ENCODE results near the gene CNOT6L.
"Not testable (repeated sequence)": the region's sequence is repeated elsewhere in the genome, so short reads cannot be mapped to it uniquely, and the experiment has no call there.

Gene CNOT6L

DNA sequence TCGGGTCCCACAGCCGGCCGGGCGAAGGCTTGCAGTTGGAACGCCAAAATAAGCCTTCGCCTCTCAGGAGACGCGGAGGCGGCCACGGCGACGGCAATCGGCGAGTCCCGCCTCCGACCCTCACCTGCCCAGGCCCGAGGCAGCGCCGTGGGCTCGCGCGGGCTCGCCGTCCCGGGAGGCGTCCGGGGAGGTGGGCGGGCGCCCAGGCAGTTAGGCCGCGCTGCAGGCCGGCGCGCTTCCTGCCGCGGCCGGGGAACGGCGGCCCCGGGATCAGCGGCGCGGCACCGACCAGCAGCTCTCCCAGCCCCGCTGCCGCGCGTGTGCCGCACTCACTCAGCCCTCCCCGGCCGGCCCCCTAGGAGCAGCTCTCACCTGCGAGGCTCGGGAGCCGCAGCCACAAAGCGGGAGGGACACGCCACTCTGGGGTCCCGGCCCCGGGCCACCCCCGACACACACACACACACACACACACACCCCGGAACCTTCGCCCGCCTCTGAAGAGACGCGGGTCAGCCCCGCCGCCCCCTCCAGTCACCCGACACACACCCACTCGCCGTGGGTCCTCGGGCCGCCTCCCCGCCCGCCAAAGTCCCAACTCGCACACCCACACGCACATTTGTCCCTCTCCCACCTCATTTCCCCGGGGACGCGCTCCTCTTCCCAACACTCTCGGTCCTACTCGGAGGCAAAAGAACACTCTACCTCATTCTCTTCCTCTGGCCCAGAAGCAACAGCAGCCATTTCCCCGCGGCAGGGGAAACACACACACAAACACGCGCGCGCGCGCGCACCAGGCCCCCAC is at the start of gene CNOT6L:
Gene CNOT6L, minus strand, starts transcription at position 767 of the 802 bp plus-strand sequence. Its CDS starts 60 bp downstream, at position 707.
- peak; percentile 72 for DNase-seq (ENCODE audit: low spot score)

DNA sequence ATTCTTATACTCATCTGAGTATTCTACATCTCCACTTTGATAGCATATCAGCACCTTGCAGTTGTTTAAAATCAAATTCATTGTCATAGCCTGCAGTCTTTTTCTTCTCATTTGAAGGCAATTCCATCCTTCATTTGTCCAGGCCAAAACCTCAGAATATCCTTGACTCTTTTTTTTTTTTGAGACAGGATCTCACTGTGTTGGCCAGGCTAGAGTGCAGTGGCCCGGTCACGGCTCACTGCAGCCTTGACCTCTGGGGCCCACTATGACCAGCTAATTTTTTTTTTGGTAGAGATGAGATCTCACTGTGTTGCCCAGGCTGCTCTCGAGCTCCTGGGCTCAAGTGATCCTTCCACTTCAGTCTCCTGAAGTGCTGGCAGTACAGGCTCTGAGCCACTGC is 46.1 kb upstream of the CNOT6L start:
- DNase-seq (ENCODE audit: low spot score), result no peak

DNA sequence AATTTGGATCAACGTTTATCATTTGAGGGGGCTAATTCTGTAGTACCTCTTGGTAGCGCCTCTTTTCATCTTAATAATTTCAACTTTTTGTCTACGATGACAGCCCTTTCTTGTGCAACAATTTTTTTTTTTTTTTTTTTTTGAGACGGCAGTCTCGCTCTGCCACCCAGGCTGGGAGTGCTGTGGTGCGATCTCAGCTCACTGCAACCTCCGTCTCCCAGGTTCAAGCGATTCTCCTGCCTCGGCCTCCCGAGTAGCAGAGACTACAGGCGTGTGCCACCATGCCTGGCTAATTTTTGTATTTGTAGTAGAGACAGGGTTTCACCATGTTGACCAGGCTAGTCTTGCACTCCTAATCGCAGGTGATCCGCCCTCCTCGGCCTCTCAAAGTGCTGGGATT is 44.2 kb upstream of the CNOT6L start:
- not testable (repeated sequence) for DNase-seq (ENCODE audit: low spot score)

DNA sequence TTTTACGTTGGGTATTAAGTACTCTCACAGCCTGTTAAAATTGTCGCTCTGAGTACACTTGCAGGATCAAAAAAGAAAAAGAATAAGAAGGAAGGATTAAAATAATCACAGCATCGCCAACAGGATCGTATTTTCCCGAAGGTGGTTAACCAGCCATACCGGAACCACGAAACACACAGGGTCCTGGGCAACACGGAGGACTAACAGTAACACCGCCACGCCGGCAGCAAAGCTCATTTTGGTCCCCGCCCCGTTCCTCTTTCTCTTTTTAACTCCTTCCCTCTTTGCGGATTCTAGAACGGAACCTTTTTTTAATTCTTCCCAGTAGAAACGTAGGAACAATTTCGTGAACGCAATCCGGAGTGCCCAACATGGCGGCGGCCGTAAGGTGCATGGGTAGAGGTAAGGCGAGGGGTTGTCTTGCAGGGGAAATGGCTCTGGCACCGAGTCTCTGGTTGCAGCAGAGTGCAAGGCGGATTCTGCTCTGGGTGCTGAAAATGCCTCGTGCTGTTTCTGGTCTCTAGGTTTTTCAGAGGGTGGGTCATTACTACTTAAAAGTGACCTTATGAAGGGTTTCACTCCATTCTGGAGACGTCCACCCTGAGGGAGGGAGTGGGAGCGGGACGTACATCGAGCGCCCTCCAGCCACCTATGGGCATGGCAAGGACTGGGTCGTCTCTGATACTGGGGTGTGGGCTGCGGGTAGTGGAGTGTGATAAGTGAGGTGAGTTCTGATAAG is 43.5 kb upstream of the CNOT6L start, which contains the start of gene MRPL1:
Gene MRPL1, plus strand, starts transcription at position 353 of the 739 bp plus-strand sequence. Its CDS starts 19 bp downstream, at position 372.
- DNase-seq (ENCODE audit: low spot score), result peak; percentile 86

DNA sequence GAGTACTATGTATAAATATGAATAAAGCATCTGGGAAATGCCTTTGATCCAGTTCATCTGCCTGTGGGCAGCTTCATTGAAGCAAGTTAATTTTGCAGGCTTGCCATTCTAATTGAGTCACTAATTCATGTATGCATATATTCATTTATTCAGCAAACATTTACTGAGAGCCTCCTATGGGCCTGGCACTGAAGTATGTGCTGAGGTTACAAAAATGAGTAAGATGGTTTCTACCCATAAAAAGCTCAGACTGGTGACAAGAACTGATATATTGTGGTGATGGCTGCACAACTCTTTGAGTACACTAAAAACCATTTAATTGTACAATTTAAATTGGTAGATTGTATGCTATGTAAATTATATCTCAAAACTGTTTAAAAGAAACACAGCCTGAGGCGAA is 42.3 kb upstream of the CNOT6L start:
- no peak for DNase-seq (ENCODE audit: low spot score)

DNA sequence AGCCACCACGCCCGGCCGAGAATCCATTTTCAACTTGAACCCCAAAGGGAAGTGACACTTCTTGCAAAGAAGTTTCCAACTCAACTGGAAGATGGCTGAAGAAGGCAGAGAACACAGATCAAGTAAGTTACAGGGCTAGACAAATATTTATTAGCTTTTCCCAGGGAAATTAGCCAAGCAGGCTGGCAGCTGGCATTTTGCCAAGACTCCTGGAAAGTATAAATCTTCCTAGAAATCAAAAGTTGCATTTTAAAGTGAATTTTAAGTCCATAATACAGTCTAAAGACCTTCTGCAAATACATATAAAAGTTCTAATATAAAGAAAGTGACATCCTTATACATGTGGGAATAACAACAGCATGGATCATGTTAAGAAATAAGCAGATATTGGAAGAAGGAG is 40.1 kb upstream of the CNOT6L start:
- no peak for DNase-seq (ENCODE audit: low spot score)

DNA sequence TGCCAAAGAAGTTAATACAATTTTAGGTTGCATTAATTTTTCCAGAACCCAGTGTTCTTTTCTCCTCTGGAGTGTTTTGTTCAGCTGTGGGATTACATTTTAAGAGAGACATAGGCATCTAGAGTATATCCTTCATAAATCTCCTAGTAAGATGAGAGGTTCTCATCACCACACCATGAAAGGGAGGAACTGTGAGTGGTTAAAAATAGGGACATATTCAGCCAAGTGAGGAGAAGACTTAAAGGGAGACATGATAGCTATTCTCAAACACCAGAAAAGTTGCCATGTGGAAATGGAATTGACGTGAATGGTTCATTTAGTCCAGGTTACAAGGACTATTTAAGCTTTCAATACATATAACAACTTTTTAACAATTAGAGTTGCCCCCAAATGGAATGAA is 37.0 kb upstream of the CNOT6L start:
- DNase-seq (ENCODE audit: low spot score), result no peak

DNA sequence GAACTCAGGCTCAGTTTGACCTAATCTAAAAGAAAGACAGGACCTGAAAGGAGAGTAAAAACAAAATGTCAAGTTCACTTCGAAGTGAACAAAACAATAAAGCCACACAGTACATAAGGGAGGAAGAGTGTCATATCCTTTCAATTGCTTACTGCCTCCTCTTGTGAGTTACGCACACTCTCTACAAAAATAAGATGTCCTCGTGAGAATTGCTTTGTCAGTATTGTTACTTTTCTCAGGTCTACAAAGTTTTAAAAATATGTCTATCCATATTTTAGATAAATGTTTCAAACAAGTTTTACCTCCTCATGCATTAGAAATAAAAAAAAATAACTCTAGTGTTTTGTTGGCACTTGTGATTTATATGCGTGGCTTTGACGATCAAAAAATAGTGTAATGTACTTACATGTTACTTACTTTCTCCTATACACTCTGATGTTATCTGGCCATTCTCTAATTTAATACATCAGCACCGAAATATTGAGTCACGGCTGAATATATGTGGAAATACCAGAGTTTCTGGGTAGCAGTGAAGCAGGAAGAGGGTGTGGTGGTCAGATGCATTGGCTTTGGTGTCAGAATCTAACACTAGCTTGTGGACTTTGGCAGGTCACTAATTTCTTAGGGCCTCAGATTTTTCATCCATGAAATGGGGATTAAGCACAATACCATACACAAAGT is 35.4 kb upstream of the CNOT6L start:
- DNase-seq (ENCODE audit: low spot score), result no peak

DNA sequence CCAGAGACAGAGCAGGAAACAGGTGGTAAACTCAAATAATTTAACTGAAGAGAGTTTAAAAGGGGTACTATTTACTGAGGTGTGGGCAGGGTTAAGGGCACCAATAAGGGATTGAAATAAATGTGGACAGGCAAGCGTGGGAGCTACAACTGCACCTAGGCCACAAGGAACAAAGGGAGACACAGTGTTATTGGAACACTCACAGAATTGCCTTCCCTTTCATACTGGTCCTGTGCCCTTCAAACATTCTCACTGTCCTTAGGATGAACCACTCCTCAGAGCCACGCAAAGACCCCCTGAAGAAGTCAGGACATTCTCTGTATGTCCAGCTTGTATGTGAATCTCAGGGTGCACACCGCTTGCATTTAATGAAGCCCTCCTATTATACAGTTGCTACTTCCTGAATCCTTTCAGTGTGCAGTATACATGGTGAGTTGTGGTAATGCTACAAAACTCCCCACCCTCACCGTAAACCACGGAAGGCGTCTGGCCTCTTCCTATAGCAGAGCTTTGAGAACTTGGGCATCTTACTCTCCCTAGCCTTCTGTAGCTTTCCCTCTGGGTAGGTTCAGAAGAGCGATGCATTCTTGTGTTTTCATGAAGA is 33.8 kb upstream of the CNOT6L start:
- no peak for DNase-seq (ENCODE audit: low spot score)

DNA sequence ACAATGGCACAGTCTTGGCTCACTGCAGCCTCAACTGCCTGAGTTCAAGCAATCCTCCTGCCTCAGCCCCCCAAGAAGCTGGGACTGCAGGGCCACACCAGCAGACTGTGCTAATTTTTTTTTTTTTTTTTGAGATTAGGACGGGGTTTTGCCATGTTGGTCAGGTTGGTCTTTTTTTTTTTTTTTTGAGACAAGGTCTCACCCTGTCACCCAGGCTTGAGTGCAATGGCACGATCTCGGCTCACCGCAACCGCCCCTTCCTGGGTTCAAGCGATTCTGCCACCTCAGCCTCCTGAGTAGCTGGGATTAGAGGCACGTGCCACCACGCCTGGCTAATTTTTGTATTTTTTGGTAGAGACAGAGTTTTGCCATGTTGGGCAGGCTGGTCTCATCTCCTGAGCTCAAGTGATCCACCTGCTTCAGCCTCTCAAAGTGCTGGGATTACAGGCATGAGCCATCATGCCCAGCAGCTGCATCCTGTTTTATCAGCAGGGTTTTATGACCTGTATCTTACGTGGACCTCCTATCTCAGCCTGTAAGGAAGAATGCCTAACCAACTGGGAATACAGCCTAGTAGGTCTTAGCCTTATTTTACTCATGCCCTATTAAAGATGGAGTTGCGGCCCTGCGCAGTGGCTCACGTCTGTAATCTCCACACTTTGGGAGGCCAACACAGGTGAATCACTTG is 30.3 kb upstream of the CNOT6L start:
- no peak for DNase-seq (ENCODE audit: low spot score)

DNA sequence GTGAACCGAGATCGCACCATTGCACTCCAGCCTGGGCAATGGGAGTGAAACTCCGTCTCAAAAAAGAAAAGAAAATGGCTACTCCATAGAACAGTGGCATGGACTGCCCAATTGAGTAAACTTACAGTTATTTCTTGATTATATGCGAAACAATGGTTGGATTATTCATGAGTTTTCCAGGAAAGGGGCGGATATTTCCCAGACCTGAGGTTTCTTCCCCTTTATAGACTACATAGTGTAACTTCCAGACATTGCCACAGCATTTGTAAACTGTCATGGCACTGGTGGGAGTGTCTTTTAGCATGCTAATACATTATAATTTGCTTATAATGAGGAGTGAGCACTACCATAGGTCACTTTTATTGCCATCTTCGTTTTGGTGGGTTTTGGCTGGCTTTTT is 29.3 kb upstream of the CNOT6L start:
- DNase-seq (ENCODE audit: low spot score), result no peak

DNA sequence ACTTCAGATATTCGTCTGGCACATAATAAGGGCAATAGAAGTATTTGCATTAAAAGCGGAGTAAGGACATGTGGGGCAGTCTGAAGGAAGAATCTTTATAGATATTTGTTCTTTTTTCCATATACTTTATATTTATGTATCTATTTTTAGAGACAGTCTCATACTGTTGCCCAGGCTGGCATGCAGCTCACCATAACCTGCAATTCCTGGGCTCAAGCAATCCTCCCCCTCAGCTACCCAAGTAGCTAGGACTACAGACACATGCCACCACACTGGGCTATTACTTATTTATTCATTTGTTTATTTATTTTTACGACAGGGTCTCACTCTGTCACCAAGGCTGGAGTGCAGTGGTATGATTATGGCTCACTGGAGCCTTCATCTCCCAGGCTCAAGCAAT is 26.8 kb upstream of the CNOT6L start:
- no peak for DNase-seq (ENCODE audit: low spot score)

DNA sequence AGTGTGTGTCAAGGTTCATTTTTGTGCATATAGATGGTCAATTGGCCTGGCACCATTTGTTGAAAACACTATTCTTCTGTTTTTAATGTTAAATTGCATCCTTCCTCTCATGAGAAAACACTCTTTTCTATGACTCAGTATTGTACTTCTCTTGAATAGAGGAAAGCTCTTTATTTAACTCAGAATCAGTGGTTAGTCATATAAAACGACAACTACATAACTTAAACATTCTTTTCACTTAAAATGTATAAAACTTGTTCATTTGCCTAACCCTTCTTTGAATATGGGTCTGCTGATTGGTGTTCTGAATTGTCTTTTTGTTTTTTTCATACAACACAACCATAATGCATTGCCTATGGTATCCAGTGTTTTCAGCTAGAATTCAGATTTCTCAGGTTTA is 26.2 kb upstream of the CNOT6L start:
- no peak for DNase-seq (ENCODE audit: low spot score)

DNA sequence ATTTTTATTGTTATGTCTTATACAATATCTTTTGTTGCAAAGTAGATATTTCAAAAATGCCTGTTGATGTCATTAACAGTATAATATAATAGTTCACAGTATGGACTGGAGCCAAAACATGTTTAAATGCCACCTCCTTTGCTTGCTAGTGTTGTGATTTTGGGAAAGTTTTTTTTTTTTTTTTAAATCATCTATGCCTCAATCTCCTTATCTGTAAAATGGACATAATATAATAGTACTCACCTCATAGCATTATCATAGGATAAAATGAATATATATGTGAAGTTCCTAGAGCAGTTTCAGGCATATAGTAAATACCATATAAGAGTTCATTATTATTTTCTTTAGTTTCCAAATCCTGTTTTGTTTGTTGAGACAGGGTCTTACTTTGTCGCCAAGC is 25.2 kb upstream of the CNOT6L start:
- no peak for DNase-seq (ENCODE audit: low spot score)

DNA sequence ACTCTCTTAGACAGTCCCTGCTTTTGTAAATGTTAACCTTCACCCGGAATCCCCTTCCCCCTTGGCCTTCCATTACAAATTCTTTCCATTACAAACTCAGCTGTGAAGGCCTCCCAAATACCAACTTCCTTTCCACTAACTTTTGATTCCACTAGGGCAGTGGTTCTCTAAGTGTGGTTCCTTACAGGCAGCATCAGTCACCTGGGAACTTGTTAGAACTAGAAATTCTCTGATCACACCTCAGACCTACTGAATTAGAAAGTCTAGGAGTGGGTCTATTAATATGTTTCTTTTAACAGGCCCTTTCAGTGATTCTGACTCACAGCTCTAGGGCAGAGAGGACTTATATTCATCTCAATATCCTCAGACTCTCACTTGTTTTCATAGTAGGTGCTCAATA is 24.5 kb upstream of the CNOT6L start:
- DNase-seq (ENCODE audit: low spot score), result no peak

DNA sequence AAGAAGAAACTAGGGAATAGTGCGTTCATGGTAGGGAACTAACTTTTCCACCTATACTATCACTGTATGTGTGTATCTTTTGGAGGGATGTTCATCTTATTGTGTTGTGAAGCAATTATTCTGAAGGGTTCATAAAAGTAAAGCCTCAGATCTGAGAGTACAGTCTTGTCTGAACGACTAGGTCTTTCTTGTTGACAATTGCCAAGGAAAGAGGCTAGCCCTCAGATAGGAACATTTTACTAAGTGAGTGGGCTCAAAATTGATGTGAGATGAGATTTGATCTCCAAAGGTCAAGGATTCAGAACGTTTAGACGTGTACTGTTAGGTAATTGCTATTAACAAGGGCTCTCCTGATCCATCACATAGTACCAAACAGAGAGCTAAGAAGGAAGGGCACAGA is 15.2 kb upstream of the CNOT6L start:
- no peak for DNase-seq (ENCODE audit: low spot score)

DNA sequence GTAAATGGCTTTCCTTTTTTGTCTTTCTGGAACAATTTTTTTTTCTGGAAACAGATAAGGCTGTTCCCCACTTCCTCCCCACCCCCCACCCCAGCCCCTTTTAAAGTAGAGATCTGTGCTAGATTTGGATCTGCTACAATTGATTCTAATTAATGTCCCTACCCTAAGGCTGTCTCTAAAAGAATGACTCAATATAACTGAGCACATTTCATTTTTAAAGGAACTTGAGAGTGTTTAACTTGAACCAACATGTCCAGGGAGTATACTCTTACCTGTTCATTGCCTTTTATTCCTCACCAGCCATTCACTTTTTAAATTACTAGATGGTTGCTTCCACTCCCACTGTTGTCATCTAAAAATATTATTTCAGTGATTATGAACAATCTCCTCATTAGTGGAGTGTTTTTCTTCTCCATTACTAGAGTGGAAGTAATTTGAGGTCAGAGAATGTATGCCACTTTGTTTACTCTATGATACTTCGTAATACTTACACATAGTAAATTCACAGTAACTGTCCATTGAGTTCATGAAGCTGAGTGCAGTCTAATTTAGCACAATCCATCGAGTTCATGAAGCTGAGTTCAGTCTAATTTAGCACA is 14.1 kb upstream of the CNOT6L start:
- no peak for DNase-seq (ENCODE audit: low spot score)

DNA sequence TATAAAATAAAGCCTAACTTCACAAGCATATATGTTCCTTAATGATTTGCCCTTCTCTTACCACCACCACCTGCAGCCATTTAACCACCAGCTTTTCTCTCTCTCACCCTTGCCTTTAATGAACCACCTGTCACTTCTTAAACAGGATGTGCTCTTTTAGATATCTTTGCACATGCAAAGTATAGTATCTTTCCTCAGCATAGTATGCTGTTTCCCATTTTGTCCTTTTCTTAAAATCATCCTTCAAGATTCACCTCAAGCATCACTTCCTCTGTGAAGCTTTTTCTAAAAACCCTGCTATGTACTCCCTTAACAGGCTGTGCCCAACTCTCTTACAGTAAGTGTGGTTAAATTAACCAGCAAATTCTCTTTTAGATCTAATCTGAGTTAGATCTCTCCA is 8.2 kb upstream of the CNOT6L start:
- DNase-seq (ENCODE audit: low spot score), result no peak

DNA sequence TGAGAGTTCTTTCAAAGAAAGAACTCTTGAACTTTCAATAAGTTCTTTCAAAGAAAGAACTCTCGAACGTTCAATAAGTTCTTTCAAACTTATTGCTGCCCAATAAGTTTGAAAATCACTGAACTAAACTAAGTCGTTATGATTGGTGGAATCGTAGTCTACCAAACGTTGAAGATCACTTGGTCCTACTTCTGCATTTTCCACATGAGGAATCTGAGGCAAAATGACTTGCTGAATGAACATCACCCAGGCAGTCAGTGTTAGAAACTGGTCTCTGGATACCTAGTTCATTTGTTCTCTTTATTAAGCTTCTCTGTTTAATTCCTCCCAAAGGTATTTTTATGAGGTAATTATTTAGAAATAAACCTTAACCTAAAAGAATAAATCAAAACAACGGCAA is 7.1 kb upstream of the CNOT6L start:
- no peak for DNase-seq (ENCODE audit: low spot score)

DNA sequence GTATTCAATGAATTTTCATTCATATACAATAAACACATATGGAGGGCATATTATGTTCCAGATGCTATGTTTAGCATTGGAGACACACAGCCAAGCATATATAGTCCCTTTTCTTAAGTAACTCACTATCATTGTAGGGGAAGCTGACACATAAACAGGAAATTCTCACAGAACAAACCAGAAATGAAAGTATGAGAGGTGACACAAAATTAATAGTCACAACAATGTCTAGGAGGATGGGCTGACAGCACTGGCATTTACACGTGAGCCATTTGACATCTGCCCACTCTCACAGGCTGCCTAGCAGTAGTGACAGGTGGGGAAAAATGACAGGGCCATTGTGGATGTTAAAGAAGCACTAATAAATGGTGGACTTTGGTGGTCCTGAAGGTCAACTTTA is 2.6 kb upstream of the CNOT6L start:
- no peak for DNase-seq (ENCODE audit: low spot score)

Measured in AG08396 (cell line).